Liver (tissue), 9 donors: ENCODE measurements around the gene SLC35B1. TPM values are rescaled to one million over a fixed set of nuclear protein-coding genes. Genes with fewer than 3 reads are reported as not detected.

ENCODE experiments used
- DNase-seq: peaks from one replicate; pipeline ENCODE4 v3.0.0-alpha.2; 2017; ENCODE audit warnings: low spot score
- H3K27ac ChIP-seq, 2 donors: one replicate each; pipeline ENCODE4 v1.7.0; 2013; ENCODE audit warnings: inconsistent platforms in 2 of 2, low read length in 2 of 2, control low read depth in 1 of 2, low read depth in 1 of 2, mild to moderate bottlenecking in 1 of 2
- H3K27me3 ChIP-seq, 4 donors: one replicate each; pipeline versions ENCODE4 v1.6.1 to v1.7.0; 2013; ENCODE audit warnings: low read length in 3 of 4, inconsistent platforms in 1 of 4, mild to moderate bottlenecking in 1 of 4, moderate library complexity in 1 of 4; ENCODE audit not compliant: control insufficient read depth in 4 of 4, insufficient read depth in 4 of 4
- H3K36me3 ChIP-seq, 4 donors: one replicate each; pipeline versions ENCODE4 v1.6.1 to v1.7.0; 2013; ENCODE audit warnings: low read length in 3 of 4, mild to moderate bottlenecking in 3 of 4, low read depth in 1 of 4, moderate library complexity in 1 of 4; ENCODE audit not compliant: control insufficient read depth in 4 of 4, insufficient read depth in 3 of 4
- H3K4me1 ChIP-seq, 4 donors: one replicate each; pipeline versions ENCODE4 v1.6.1 to v1.7.0; 2013; ENCODE audit warnings: low read length in 3 of 4, mild to moderate bottlenecking in 3 of 4, moderate library complexity in 1 of 4; ENCODE audit not compliant: control insufficient read depth in 4 of 4, insufficient read depth in 4 of 4
- H3K4me3 ChIP-seq, 3 donors: one replicate each; pipeline versions ENCODE4 v1.6.1 to v1.7.0; 2013; ENCODE audit warnings: low read length in 3 of 3, control low read depth in 1 of 3, low read depth in 1 of 3, mild to moderate bottlenecking in 1 of 3
- H3K9ac ChIP-seq, 2 donors: one replicate each; pipeline ENCODE4 v1.7.0; 2013; ENCODE audit warnings: low read length in 2 of 2, mild to moderate bottlenecking in 2 of 2, moderate library complexity in 2 of 2, control low read depth in 1 of 2, low read depth in 1 of 2
- H3K9me3 ChIP-seq, 4 donors: one replicate each; pipeline versions ENCODE4 v1.6.1 to v1.7.0; 2013; ENCODE audit warnings: low read length in 3 of 4; ENCODE audit not compliant: control insufficient read depth in 4 of 4
- EGR1 ChIP-seq, 2 donors: IDR thresholded peaks; 2 replicates each; pipeline ENCODE4 v1.6.1; 2016 to 2018; ENCODE audit warnings: antibody characterized with exemption in 2 of 2, low read depth in 2 of 2
- FOXA1 ChIP-seq: IDR thresholded peaks from 2 replicates; pipeline ENCODE4 v1.6.1; 2016; ENCODE audit warnings: antibody characterized with exemption
- FOXA2 ChIP-seq: IDR thresholded peaks from 2 replicates; pipeline ENCODE4 v1.6.1; 2016; ENCODE audit warnings: antibody characterized with exemption
- GABPA ChIP-seq, 2 donors: IDR thresholded peaks in 1 of 2; conservative IDR thresholded peaks in 1 of 2; 2 replicates each; pipeline ENCODE4 v1.6.1; 2016; ENCODE audit warnings: antibody characterized with exemption in 2 of 2, mild to moderate bottlenecking in 1 of 2, moderate library complexity in 1 of 2
- HNF4A ChIP-seq, 2 donors: conservative IDR thresholded peaks; 2 replicates each; pipeline ENCODE4 v1.6.1; 2016; ENCODE audit warnings: antibody characterized with exemption in 2 of 2, mild to moderate bottlenecking in 2 of 2
- HNF4G ChIP-seq: IDR thresholded peaks from 2 replicates; pipeline ENCODE4 v1.6.1; 2016; ENCODE audit warnings: antibody characterized with exemption
- JUND ChIP-seq, 2 donors: IDR thresholded peaks; 2 replicates each; pipeline ENCODE4 v1.6.1; 2016; ENCODE audit warnings: antibody characterized with exemption in 2 of 2
- MAX ChIP-seq: IDR thresholded peaks from 2 replicates; pipeline ENCODE4 v1.6.1; 2016; ENCODE audit warnings: antibody characterized with exemption
- NR2F2 ChIP-seq: IDR thresholded peaks from 2 replicates; pipeline ENCODE4 v1.6.1; 2016; ENCODE audit warnings: antibody characterized with exemption
- REST ChIP-seq: IDR thresholded peaks from 2 replicates; pipeline ENCODE4 v1.6.1; 2016; ENCODE audit warnings: antibody characterized with exemption, mild to moderate bottlenecking
- RXRA ChIP-seq, 2 donors: IDR thresholded peaks; 2 replicates each; pipeline ENCODE4 v1.6.1; 2017 to 2018; ENCODE audit warnings: antibody characterized with exemption in 2 of 2, mild to moderate bottlenecking in 1 of 2
- SP1 ChIP-seq: IDR thresholded peaks from 2 replicates; pipeline ENCODE4 v1.6.1; 2018; ENCODE audit warnings: antibody characterized with exemption, mild to moderate bottlenecking
- TAF1 ChIP-seq: conservative IDR thresholded peaks from 2 replicates; pipeline ENCODE4 v1.6.1; 2016; ENCODE audit warnings: antibody characterized with exemption, mild to moderate bottlenecking
- YY1 ChIP-seq: IDR thresholded peaks from 2 replicates; pipeline ENCODE4 v1.6.1; 2016; ENCODE audit warnings: antibody characterized with exemption, mild to moderate bottlenecking
- WGBS: extraction: QIAGEN DNeasy Blood & Tissue Kit; methylation state at CpG from one replicate; pipeline ENCODE4 v1.1.7; 2013; 5-methylcytosine and 5-hydroxymethylcytosine counted together
- polyA plus RNA-seq, 2 donors: library from polyadenylated mRNA; stranded (reverse) in 1 of 2; unstranded in 1 of 2; fragments of 200-250 nt in 1 of 2; fragments of >200 nt in 1 of 2; fragmentation: Nextera tagmentation in 1 of 2; extraction: Ambion mirVana in 1 of 2; gene quantifications; one replicate each; pipeline versions ENCODE4 v1.2.1 to v1.2.3, GENCODE V29; 2013 to 2015
- total RNA-seq, 2 donors: library from RNA; depleted of rRNA; stranded (reverse); fragments of >200 nt; gene quantifications; one replicate each; pipeline ENCODE4 v1.2.3, GENCODE V29; 2014
- TF ChIP-seq, protein P1 (sequence below): IDR thresholded peaks from 2 replicates; pipeline ENCODE4 v1.6.1; 2016; ENCODE audit warnings: antibody characterized with exemption
- TF ChIP-seq, protein P2 (sequence below): fragments of 150-350 bp; IDR thresholded peaks from 2 replicates; pipeline ENCODE4 v1.5.1; 2017; ENCODE audit warnings: improper control_type of control experiment, low read depth, low read length; ENCODE audit not compliant: missing input control
- TF ChIP-seq, protein P3 (sequence below): IDR thresholded peaks from 2 replicates; pipeline ENCODE4 v1.6.1; 2016; ENCODE audit warnings: antibody characterized with exemption
- donor health status: healthy.
- donor health status: healthy.
- donor health status: healthy.
- donor health status: healthy.
- donor health status: healthy.

Gene SLC35B1
- total and polyA plus RNA-seq, 4 donors, result 29.8 to 90.1 (median 76.8) TPM

DNA sequence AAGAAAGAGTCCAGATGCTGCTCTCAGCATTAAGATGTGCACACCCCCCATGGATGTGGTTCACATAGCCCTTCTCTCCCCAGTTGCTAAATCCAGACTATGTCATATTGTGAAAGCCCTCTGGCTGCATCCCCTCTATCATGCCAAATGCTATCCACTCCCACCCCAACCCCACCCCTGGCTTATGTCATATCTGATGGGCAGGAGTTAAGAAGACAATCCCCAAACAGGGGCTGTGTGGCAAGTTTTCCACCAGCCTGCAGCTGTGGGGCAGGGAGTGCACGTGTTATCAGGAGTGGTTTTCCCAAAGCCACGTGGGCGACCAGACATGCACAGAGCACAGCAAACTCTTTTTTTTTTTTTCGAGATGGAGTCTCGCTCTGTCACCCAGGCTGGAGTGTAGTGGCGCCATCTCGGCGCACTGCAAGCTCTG is 46.2 kb upstream of the SLC35B1 start:
- no peaks in the 10 kb centered on the region for H3K4me1 ChIP-seq
- H3K9ac ChIP-seq, result no peak overlapping the region
- WGBS, result 79% methylated on average over 8 of the region's 8 CpGs
- no peak overlapping the region for H3K27ac ChIP-seq
- no peak for TF ChIP-seq FOXA2
- TF ChIP-seq RXRA (IDR thresholded peaks at IDR 0.05), result no peak
- TF ChIP-seq YY1, result no peak
- TF ChIP-seq JUND (IDR thresholded peaks at IDR 0.05), result no peak
- TF ChIP-seq TAF1, result no peak
- no peak for TF ChIP-seq GABPA (IDR thresholded peaks at IDR 0.05 in 1 of 2, conservative IDR thresholded peaks at IDR 0.05 in 1 of 2)
- no peak for TF ChIP-seq REST
- TF ChIP-seq MAX, result no peak
- TF ChIP-seq FOXA1, result no peak
- TF ChIP-seq HNF4G, result no peak
- TF ChIP-seq EGR1 (IDR thresholded peaks at IDR 0.05; ENCODE audit: low read depth in 2 of 2), result no peak
- no peak for TF ChIP-seq SP1
- TF ChIP-seq, protein P1, sequence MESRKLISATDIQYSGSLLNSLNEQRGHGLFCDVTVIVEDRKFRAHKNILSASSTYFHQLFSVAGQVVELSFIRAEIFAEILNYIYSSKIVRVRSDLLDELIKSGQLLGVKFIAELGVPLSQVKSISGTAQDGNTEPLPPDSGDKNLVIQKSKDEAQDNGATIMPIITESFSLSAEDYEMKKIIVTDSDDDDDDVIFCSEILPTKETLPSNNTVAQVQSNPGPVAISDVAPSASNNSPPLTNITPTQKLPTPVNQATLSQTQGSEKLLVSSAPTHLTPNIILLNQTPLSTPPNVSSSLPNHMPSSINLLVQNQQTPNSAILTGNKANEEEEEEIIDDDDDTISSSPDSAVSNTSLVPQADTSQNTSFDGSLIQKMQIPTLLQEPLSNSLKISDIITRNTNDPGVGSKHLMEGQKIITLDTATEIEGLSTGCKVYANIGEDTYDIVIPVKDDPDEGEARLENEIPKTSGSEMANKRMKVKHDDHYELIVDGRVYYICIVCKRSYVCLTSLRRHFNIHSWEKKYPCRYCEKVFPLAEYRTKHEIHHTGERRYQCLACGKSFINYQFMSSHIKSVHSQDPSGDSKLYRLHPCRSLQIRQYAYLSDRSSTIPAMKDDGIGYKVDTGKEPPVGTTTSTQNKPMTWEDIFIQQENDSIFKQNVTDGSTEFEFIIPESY, result no peak
- no peak overlapping the region for H3K4me3 ChIP-seq
- no peak for DNase-seq
- no peaks in the 10 kb centered on the region for H3K9me3 ChIP-seq
- no peaks in the 10 kb centered on the region for H3K27me3 ChIP-seq
- peaks cover 0 to 3% (median 0%) of the 10 kb centered on the region in 4 donors for H3K36me3 ChIP-seq

DNA sequence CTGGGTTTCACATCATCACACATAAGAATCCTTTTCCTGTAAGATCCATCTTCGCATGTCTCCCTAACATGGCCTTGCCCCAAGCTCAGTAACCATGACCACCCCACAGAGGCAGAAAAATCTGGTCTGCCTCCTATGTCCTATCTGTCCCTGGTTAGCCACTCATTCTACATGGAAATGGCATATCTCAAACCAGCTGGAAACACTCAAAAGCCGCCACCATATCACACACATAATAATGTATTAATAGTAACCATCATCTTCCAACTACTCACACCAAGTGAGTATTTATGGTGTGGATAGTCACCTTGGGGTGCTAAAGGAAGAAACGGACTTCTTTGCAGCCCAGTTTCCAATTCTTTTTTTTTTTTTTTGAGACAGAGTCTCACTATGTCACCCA is 44.7 kb upstream of the SLC35B1 start:
- 90% methylated on average over 3 of the region's 3 CpGs for WGBS
- TF ChIP-seq SP1 (no peak), RXRA (IDR thresholded peaks at IDR 0.05) (no peak), GABPA (IDR thresholded peaks at IDR 0.05 in 1 of 2, conservative IDR thresholded peaks at IDR 0.05 in 1 of 2) (no peak), HNF4G (no peak), FOXA2 (no peak), FOXA1 (no peak), EGR1 (IDR thresholded peaks at IDR 0.05; ENCODE audit: low read depth in 2 of 2) (no peak), MAX (no peak), TAF1 (no peak), NR2F2 (no peak), HNF4A (conservative IDR thresholded peaks at IDR 0.05) (no peak), REST (no peak), JUND (IDR thresholded peaks at IDR 0.05) (no peak)
- TF ChIP-seq, protein P1, result no peak
- TF ChIP-seq, protein P2, sequence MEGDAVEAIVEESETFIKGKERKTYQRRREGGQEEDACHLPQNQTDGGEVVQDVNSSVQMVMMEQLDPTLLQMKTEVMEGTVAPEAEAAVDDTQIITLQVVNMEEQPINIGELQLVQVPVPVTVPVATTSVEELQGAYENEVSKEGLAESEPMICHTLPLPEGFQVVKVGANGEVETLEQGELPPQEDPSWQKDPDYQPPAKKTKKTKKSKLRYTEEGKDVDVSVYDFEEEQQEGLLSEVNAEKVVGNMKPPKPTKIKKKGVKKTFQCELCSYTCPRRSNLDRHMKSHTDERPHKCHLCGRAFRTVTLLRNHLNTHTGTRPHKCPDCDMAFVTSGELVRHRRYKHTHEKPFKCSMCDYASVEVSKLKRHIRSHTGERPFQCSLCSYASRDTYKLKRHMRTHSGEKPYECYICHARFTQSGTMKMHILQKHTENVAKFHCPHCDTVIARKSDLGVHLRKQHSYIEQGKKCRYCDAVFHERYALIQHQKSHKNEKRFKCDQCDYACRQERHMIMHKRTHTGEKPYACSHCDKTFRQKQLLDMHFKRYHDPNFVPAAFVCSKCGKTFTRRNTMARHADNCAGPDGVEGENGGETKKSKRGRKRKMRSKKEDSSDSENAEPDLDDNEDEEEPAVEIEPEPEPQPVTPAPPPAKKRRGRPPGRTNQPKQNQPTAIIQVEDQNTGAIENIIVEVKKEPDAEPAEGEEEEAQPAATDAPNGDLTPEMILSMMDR, result no peak
- TF ChIP-seq, protein P3, sequence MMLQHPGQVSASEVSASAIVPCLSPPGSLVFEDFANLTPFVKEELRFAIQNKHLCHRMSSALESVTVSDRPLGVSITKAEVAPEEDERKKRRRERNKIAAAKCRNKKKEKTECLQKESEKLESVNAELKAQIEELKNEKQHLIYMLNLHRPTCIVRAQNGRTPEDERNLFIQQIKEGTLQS, result no peak

More for the DNA sequence above, 44.7 kb upstream of the SLC35B1 start:
- Histone ChIP-seq H3K36me3 (no peaks in the 10 kb centered on the region), H3K9ac (no peak overlapping the region), H3K27ac (no peak overlapping the region), H3K9me3 (no peaks in the 10 kb centered on the region), H3K4me3 (no peak overlapping the region), H3K4me1 (peaks cover 1 to 9% (median 6%) of the 10 kb centered on the region in 4 donors), H3K27me3 (no peaks in the 10 kb centered on the region)
- DNase-seq, result no peak
